Measurements from ENCODE around the gene WSCD2. TPM values are rescaled to one million over a fixed set of nuclear protein-coding genes. Genes with fewer than 3 reads are reported as not detected.
A peak's percentile ranks its signal among the peaks of the same experiment; 100 is the strongest.

Gene WSCD2
- polyA plus RNA-seq, 12 donors, result 0.73 to 9.9 (median 1.8) TPM; not detected in 1

- no peak for DNase-seq
These were observed 22.5 kb upstream of the WSCD2 start for GRCh38 chr12:108106599-108106998.

GRCh38 chr12:108107293-108107692, 21.8 kb upstream of the WSCD2 start:
- DNase-seq, result no peak

- no peak for DNase-seq
These were observed 19.6 kb upstream of the WSCD2 start for GRCh38 chr12:108109504-108109903.

- no peak for DNase-seq
These were observed 19.1 kb upstream of the WSCD2 start for GRCh38 chr12:108109954-108110353.

- DNase-seq, result no peak
These were observed 18.2 kb upstream of the WSCD2 start for GRCh38 chr12:108110844-108111243.

- no peak for DNase-seq
These were observed 16.1 kb upstream of the WSCD2 start for GRCh38 chr12:108112832-108113556.

- no peak for DNase-seq
These were observed 13.7 kb upstream of the WSCD2 start for GRCh38 chr12:108115123-108116121.

DNA sequence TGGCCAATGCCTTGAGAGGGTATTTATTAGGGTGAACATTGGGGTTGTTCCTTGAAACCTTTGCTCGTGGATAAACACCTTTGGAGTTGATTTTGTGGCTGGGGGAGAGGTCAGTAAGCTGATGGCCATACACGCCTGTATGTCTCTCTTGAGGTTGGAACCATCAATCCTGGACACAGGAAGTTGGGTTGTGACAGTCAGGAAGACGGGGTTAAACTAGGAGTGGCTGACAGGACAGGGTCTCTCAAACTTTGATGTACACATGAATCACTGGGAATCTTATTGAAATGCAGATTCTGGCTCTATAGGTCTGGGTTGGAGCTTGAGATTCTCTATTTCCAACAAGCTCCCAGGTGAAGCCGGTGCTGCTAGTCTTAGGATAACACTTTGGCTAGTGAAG, 12.8 kb upstream of the WSCD2 start:
- no peak for DNase-seq

GRCh38 chr12:108116699-108117098, 12.4 kb upstream of the WSCD2 start:
- DNase-seq, result no peak

DNA sequence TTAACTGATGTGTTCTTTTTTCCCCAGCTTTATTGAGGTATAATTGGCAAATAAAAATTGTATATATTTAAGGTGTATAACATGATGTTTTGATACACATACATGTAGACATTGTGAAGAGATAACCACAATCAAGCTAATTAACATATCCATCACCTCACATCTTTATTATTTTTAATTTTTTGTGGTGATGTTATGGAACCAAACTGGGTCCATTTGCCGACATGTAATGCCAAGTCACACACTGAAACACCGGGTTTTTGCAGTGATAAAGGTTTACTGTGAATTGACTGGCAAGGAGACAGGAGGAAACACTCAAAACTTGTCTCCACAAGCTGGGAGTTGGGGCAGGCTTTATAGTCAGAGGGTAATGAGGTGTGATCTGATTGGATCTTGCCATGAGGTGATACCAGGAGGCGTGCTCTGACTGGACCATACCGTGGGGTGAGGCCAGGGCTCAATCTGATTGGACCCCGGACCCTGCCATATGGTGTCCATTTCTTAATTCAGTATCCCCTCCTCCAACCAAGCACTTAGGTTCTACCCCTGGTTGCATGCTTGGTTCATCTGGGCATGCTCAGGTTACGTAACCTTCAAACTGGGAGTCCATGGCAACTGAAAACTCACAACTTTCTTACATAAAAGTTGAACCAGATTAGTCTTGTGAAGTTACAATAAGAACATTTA, 11.8 kb upstream of the WSCD2 start:
- DNase-seq, result no peak

DNA sequence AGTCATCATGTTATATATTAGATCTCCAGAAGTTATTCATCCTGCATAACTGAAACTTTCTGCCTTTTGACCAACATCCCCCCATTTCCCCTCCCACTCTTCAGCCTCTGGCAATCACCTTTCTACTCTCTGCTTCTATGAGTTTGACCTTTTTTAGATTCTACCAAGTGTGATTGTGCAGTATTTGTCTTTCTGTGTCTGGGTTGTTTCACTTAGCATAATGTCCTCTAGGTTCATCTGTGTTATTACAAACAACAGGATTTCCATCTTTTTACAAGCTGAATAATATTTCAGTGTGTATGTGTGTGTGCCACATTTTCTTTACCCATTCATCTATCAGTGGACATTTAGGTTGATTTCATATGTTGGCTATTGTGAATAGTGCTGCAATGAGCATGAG, 11.2 kb upstream of the WSCD2 start:
- no peak for DNase-seq

DNA sequence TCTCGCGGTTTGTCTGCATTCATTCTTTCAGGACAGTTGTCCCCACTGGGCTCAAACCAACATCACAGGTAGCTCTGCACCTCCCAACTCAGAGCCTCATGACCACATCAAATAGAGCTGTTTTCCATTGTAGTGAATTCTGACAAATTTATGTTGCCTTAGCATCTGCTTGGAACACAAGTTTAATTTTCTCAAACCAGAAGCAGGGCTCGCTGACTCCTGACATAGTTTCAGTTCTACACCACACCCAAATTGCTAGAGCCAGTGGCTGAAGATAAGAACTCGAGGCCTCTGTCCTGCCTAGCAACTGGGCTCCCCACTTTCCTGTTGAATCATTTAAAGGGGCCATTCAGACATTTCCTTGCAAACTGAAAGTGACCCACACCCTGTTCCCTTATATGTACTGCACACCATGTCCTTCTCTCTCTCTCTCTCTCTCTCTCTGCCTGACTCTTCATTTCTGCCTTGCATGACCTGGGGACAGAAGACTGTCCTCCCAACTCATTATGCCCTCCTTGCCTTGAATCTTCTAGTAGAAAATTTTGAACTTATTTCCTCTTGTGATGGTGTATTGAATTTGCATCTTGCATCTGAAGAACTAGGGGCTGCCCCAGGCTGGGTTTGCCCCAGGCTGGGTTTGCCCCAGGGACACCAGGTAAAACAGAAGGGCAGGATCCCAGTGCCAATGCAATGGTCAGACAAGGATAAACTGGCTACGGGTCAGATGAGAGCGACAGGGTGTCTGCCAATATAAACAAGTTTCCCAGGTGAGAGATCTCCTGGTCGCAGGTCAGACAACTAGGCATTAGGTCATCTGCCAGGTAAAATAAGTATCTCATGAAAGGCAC, 9.7 kb upstream of the WSCD2 start:
- peak; percentile 18 for DNase-seq

- no peak for DNase-seq
These were observed 8.9 kb upstream of the WSCD2 start for GRCh38 chr12:108119974-108120862.

DNA sequence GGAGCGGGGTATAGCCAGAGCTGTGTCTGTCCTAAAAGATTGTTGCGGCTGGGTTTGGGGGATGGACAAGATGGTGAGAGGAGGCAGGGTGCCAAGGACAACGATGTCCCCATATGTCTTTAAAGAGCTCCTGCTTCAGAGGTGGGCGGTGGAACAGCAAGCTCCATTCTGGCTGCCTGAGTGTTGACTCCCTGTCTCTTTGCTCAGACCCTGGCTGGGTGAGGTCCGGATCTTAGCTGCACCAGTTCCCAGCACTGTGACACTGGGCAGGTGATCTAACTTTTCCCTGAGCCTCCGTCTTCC, 8.3 kb upstream of the WSCD2 start:
- DNase-seq, result no peak

DNA sequence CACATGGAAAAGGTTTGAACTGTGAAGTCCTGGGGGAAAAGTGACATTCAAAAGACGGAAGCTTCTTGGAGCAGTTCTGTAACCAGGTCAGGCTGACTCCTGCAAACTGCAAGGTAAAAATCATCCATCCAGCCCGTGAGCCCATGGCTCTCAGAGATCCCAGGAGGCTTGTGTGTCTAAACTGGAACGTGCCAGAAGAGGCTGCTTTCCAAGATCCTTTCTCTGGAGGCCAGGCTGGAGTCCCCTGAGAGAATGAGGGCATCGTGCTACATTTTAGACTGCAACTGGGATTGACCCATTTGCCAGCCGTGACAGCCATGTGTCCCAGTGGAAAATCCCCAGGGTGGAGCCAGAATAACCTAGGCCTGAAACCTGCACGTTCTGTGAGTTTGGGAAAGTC, 7.8 kb upstream of the WSCD2 start:
- no peak for DNase-seq

GRCh38 chr12:108121728-108122471, 7.2 kb upstream of the WSCD2 start:
- DNase-seq, result no peak

DNA sequence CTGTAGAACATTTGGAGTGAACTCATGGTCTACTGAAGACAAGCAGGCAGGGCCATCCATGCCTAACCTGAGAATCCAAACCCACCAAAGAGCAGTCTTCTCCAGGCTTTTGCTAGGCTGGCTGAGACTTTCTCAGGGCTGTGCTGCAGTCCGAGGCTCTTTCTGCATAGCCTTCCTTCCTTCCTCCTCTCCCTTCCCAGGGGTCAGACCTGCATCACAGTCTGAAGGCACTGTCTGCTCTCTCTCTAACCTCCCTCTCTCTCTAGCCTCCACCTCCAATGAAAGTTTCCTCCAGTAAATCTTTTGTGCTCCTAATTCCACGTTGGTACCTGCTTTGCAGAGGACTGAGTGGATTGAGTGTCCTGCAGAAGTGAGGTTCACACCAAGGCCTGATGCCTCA, 6.4 kb upstream of the WSCD2 start:
- DNase-seq, result no peak

DNA sequence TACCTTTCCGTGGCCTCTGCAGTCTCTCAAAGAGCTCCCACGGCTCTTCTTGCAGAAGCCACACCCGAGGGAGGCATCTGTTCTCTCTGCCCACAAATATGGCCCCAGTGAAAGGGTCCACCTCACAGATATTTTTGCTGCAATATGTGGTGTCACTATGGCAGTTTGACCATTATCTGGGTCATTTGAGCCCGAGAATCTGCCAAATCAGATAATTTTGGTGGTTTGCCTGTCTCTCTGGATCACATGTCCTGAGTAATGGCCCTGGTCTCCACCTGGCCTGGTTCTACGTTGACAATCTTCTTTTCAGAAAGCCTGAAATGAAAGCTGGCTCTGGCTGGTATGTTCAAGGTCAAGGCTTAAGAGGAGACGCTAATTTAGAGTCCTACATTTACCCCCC, 5.7 kb upstream of the WSCD2 start:
- no peak for DNase-seq

DNA sequence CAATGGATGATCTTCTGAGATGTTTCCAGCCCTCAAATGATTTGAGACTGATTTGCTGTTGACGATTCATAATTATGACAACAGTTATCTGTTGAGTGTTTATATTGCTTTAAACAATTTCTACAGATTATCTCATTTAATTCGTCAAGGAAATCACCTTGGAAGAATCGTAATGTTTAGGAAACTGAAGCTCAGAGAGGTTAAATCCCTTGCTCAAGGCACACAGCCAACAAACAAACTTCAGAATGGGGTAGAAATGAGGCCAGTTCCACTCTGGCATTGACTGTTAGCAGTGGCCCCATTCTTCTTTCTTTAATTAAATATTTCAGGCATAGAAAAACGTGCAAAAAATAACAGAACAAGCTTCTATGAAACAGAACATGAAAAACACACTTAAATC, 4.0 kb upstream of the WSCD2 start:
- no peak for DNase-seq

DNA sequence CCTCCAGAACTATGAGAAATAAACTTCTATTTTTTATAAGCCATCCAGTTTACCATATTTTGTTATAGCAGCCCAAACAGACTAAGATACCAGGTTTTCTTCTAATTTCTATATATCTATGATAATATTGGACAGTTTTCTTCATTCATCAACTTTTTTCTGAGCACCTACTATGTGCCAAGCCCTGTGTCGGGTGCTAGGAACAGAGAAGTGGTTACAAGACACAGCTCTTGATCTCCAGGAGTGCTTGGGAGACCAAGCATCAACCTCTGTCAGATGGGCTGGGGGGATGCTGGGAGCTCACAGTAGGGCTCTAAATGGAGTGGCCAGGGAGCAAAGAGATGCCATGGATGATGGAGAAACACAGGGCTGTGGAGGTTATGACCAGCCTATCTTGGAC, 2.9 kb upstream of the WSCD2 start:
- no peak for DNase-seq

All from muscle of arm (tissue), 12 donors.